Measurements from ENCODE around the gene ACAD8.

The ACAD8 gene

GRCh38 chr11:134223121-134223520 lies 30.2 kb upstream of the ACAD8 start:
- no peak for DNase-seq (ENCODE audit: low spot score)
- in situ Hi-C loops (cut with MboI; ENCODE audit: low pct_unique_long_range_greater_than_20kb, low sequenced_read_pairs, unreplicated experiment) = no loop called here
- TF ChIP-seq, protein P1, sequence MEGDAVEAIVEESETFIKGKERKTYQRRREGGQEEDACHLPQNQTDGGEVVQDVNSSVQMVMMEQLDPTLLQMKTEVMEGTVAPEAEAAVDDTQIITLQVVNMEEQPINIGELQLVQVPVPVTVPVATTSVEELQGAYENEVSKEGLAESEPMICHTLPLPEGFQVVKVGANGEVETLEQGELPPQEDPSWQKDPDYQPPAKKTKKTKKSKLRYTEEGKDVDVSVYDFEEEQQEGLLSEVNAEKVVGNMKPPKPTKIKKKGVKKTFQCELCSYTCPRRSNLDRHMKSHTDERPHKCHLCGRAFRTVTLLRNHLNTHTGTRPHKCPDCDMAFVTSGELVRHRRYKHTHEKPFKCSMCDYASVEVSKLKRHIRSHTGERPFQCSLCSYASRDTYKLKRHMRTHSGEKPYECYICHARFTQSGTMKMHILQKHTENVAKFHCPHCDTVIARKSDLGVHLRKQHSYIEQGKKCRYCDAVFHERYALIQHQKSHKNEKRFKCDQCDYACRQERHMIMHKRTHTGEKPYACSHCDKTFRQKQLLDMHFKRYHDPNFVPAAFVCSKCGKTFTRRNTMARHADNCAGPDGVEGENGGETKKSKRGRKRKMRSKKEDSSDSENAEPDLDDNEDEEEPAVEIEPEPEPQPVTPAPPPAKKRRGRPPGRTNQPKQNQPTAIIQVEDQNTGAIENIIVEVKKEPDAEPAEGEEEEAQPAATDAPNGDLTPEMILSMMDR (IDR thresholded peaks at IDR 0.05; ENCODE audit: extremely low read depth, insufficient read depth, missing control alignments) = no peak

DNA sequence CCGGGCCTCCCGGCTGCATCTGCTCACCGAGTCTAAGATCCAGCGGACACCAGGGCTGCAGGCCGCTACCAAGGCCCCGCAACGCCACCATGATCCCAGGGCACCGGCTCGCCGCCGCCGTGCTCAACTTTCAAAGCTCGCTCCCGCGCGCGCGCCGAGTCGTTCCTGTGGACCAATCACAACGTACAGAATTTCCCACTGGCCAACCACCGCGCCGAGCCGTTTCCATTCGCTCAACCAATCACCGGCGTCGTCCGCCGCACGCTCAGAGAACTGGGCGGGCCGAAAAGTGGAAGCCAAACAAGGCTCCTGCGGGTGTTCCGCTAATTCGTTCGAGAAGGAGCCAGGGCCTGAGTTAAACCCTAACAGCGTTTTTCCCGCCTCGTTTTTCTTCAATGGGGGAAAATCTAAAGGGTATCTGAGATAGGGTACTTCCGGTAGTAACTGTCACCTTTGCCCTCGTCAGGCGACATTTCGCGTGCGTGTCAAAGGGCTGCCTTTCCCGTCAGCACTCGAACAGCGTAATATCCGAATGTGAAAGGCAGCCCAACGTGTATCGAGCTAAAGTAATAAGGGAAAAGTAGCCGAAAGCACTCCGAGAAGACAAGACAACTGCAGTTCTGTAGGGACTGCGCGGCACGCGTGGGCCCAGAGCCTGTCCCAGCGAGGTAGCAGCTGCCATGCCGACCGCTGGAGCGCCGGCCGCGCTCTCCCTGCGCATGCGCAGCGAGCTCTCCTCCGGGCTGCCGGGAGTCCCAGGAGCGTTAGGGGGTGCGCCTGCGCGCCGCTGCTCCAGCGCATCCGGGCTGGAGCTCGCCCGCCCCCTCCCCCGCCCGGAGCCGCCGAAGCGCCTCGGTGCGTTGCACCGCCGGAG lies 29.3 kb upstream of the ACAD8 start, which contains the start of the genes NCAPD3 and VPS26B:
Gene NCAPD3, minus strand, starts transcription at position 132 of the 874 bp plus-strand sequence. Its CDS starts 41 bp downstream, at position 91.
Gene VPS26B, plus strand, starts transcription at position 836 of the 874 bp plus-strand sequence. CDS start 452 bp downstream, outside the sequence.
- DNase-seq (ENCODE audit: low spot score) = peak; percentile 97
- TF ChIP-seq, protein P1 (IDR thresholded peaks at IDR 0.05; ENCODE audit: extremely low read depth, insufficient read depth, missing control alignments) = no peak
- in situ Hi-C loops (cut with MboI; ENCODE audit: low pct_unique_long_range_greater_than_20kb, low sequenced_read_pairs, unreplicated experiment) = no loop called here

- TF ChIP-seq, protein P1 (IDR thresholded peaks at IDR 0.05; ENCODE audit: extremely low read depth, insufficient read depth, missing control alignments) = no peak
- DNase-seq (ENCODE audit: low spot score) = no peak
- in situ Hi-C loops (cut with MboI; ENCODE audit: low pct_unique_long_range_greater_than_20kb, low sequenced_read_pairs, unreplicated experiment) = no loop called here
These were observed 28.4 kb upstream of the ACAD8 start for GRCh38 chr11:134224710-134225664.

GRCh38 chr11:134226806-134227325 lies 26.5 kb upstream of the ACAD8 start:
- no peak for DNase-seq (ENCODE audit: low spot score)
- TF ChIP-seq, protein P1 (IDR thresholded peaks at IDR 0.05; ENCODE audit: extremely low read depth, insufficient read depth, missing control alignments) = no peak
- in situ Hi-C loops (cut with MboI; ENCODE audit: low pct_unique_long_range_greater_than_20kb, low sequenced_read_pairs, unreplicated experiment) = no loop called here

DNA sequence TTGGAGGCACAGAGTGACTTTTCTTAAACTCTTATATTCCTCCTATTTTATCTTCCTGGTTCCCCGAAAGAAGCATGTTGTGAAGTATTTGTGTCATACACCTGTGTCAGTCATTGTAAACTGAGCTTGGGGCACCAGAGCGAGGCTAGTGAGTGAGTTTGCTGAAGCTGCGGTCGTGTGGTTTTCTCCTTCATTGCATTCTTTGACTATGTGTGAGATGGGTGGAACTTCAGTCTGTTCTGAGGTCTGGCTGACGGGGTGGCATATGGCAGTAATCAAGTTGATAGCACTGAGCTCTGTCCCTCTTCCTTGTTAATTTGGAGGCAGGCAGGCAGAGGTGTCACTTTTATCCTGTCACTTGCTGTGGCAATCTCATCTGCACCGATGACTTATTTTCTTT lies 24.7 kb upstream of the ACAD8 start:
- in situ Hi-C loops (cut with MboI; ENCODE audit: low pct_unique_long_range_greater_than_20kb, low sequenced_read_pairs, unreplicated experiment) = no loop called here

More for the DNA sequence above, 24.7 kb upstream of the ACAD8 start:
- TF ChIP-seq, protein P1 (IDR thresholded peaks at IDR 0.05; ENCODE audit: extremely low read depth, insufficient read depth, missing control alignments) = no peak
- peak; percentile 70 for DNase-seq (ENCODE audit: low spot score)

Data from GM13977 (cell line).